Ovary (tissue), 9 donors: ENCODE measurements around the gene MKNK2. TPM values are rescaled to one million over a fixed set of nuclear protein-coding genes. Genes with fewer than 3 reads are reported as not detected.

Experiments used
- DNase-seq, 5 donors: peaks; one replicate each; pipeline ENCODE4 v3.0.0-alpha.2; 2019 to 2020
- H3K27ac ChIP-seq, 2 donors: fragments of 200-600 bp; one replicate each; pipeline versions ENCODE4 v1.5.1 to v1.8.0; 2019 to 2022
- H3K27me3 ChIP-seq: fragments of 200-600 bp; one replicate; pipeline ENCODE4 v1.8.0; 2022
- H3K36me3 ChIP-seq: fragments of 200-600 bp; sonication (generic); one replicate; pipeline ENCODE4 v1.5.1; 2019
- H3K4me1 ChIP-seq: one replicate; pipeline ENCODE4 v1.8.1; 2013; ENCODE audit warnings: mild to moderate bottlenecking, moderate library complexity; ENCODE audit not compliant: insufficient read depth
- H3K4me3 ChIP-seq: fragments of 200-600 bp; sonication (generic); one replicate; pipeline ENCODE4 v1.5.1; 2017
- H3K9me3 ChIP-seq, 2 donors: fragments of 200-600 bp in 1 of 2; sonication (generic) in 1 of 2; one replicate each; pipeline versions ENCODE4 v1.5.1 to v1.8.1; 2013 to 2019; ENCODE audit warnings: mild to moderate bottlenecking in 1 of 2, moderate library complexity in 1 of 2
- CTCF ChIP-seq, 3 donors: fragments of 450-650 bp in 2 of 3; fragments of 200-600 bp in 1 of 3; IDR thresholded peaks; one replicate each; pipeline versions ENCODE4 v1.5.1 to v1.8.0; 2016 to 2022; ENCODE audit warnings: antibody characterized with exemption in 3 of 3, mild to moderate bottlenecking in 1 of 3
- EP300 ChIP-seq: sonication (generic); formaldehyde crosslinking; IDR thresholded peaks from one replicate; pipeline ENCODE4 v1.6.1; 2017; ENCODE audit warnings: antibody characterized with exemption
- POLR2A ChIP-seq: fragments of 450-650 bp; IDR thresholded peaks from one replicate; pipeline ENCODE4 v1.6.1; 2017; ENCODE audit warnings: antibody characterized with exemption, mild to moderate bottlenecking, moderate library complexity
- WGBS, 3 donors: extraction: QIAGEN DNeasy Blood & Tissue Kit in 1 of 3; methylation state at CpG; one replicate each; pipeline versions ENCODE4 v1.1.5 to v1.1.7; 2013 to 2017; 5-methylcytosine and 5-hydroxymethylcytosine counted together
- intact Hi-C, 4 donors: fragments of 100-400 bp; cut with DNase I; formaldehyde crosslinking; loops; one replicate each; pipeline versions ENCODE4 v1.11.0 to v1.15.1; 2022 to 2023
- polyA plus RNA-seq, 2 donors: library from polyadenylated mRNA; stranded (reverse); fragments of 200-250 nt in 1 of 2; fragments of 350-450 nt in 1 of 2; fragmentation: Illumina TruSeq in 1 of 2; extraction: RNeasy Lipid Tissue Mini Kit (QIAGEN cat#74804) in 1 of 2; gene quantifications; one replicate each; pipeline ENCODE4 v1.2.3, GENCODE V29; 2013 to 2014
- total RNA-seq, 7 donors: library from RNA; depleted of rRNA in 2 of 7; stranded (reverse); fragments of >200 nt in 2 of 7; fragmentation: NEBNext Ultra II Directional in 3 of 7; extraction: Animal tissue kit (Norgen Biotek cat#: 25700) in 3 of 7; gene quantifications; one replicate each; pipeline versions ENCODE4 v1.1.0 to v1.2.4, GENCODE V29; 2016 to 2023
- donor health status: DM: no; HTN: no; CAD: no; lungs with moderate emphysema.
- donor health status: DM: no; HTN: no; CAD: no.
- donor health status: Bipolar disorder and iron deficiency.
- donor health status: DM: yes; HTN: yes; CAD: no.
- donor health status: DM: no; HTN: no; CAD: no.
- donor health status: DM: yes; HTN: yes; CAD: no.

Gene MKNK2
- total and polyA plus RNA-seq, 9 donors, result 22.1 to 186 (median 110) TPM

- 86 to 90% (median 88%) methylated on average over 13 of the region's 13 CpGs for WGBS, 3 donors
- intact Hi-C loops, result loop anchor here in 3 of 4 donors (5.0 kb wide), 3 partner anchors 39 to 254 kb away; no protein-coding TSS in a partner anchor
- H3K27me3 ChIP-seq, result no peaks in the 10 kb centered on the region
- TF ChIP-seq CTCF (IDR thresholded peaks at IDR 0.05), result no peak
- no peak for TF ChIP-seq POLR2A
- no peak for TF ChIP-seq EP300
- H3K27ac ChIP-seq, result no peak overlapping the region
- H3K9me3 ChIP-seq, result no peaks in the 10 kb centered on the region
- H3K4me1 ChIP-seq, result peaks cover 6% of the 10 kb centered on the region
- H3K36me3 ChIP-seq, result no peaks in the 10 kb centered on the region
- no peak overlapping the region for H3K4me3 ChIP-seq
- no peak for DNase-seq
These were observed 32.3 kb downstream of the MKNK2 start for GRCh38 chr19:2018752-2019151.

GRCh38 chr19:2016041-2016807 lies 34.8 kb downstream of the MKNK2 start:
- DNase-seq, result peak; percentile 81 to 92 (median 88)
- WGBS, 3 donors, result 48 to 66% (median 58%) methylated on average over 23 of the region's 23 CpGs
- intact Hi-C loops, result loop anchor here in 3 of 4 donors (5.0 kb wide), 3 partner anchors 41 to 256 kb away; no protein-coding TSS in a partner anchor

GRCh38 chr19:2015608-2015950 lies 35.5 kb downstream of the MKNK2 start, which contains the start of gene BTBD2:
Gene BTBD2, minus strand, starts transcription at chr19:2015714. Its CDS starts 11 bp downstream, at chr19:2015703.
- H3K4me1 ChIP-seq, result peaks cover 8% of the 10 kb centered on the region
- no peaks in the 10 kb centered on the region for H3K36me3 ChIP-seq
- no peaks in the 10 kb centered on the region for H3K9me3 ChIP-seq
- intact Hi-C loops, result loop anchor here in 3 of 4 donors (5.0 kb wide), 3 partner anchors 42 to 257 kb away; no protein-coding TSS in a partner anchor
- H3K4me3 ChIP-seq, result peak within 1 kb of the TSS; percentile 72
- WGBS, 3 donors, result 1% methylated on average over 20 of the region's 20 CpGs; no CpG with 5 or more reads in 2 of the 3 donors
- no peak for TF ChIP-seq CTCF (IDR thresholded peaks at IDR 0.05)
- no peak for TF ChIP-seq POLR2A
- no peak for TF ChIP-seq EP300
- no peaks in the 10 kb centered on the region for H3K27me3 ChIP-seq
- peak within 1 kb of the TSS; percentile 60 to 79 for H3K27ac ChIP-seq
- peak; percentile 69 to 84 (median 74) for DNase-seq

More at GRCh38 chr19:2016041-2016807, 34.8 kb downstream of the MKNK2 start:
- Histone ChIP-seq H3K9me3 (no peaks in the 10 kb centered on the region), H3K27me3 (no peaks in the 10 kb centered on the region), H3K4me3 (peak overlapping the region; percentile 21), H3K27ac (peak overlapping the region; percentile 60 to 79), H3K4me1 (peaks cover 8% of the 10 kb centered on the region), H3K36me3 (no peaks in the 10 kb centered on the region)
- TF ChIP-seq EP300 (no peak), CTCF (IDR thresholded peaks at IDR 0.05) (no peak), POLR2A (no peak)

- TF ChIP-seq EP300 (no peak), POLR2A (no peak), CTCF (IDR thresholded peaks at IDR 0.05) (no peak)
- DNase-seq, result peak in 4 of 5 donors; percentile 37 to 69 (median 64)
- H3K36me3 ChIP-seq, result no peaks in the 10 kb centered on the region
- H3K9me3 ChIP-seq, result no peaks in the 10 kb centered on the region
- intact Hi-C loops, result loop anchor here in 3 of 4 donors (5.0 kb wide), 5 partner anchors 42 to 257 kb away; no protein-coding TSS in a partner anchor
- H3K4me1 ChIP-seq, result peaks cover 8% of the 10 kb centered on the region
- WGBS, 3 donors, result 3 to 18% (median 9%) methylated on average over 24 to 74 of the region's 74 CpGs
- peak overlapping the region; percentile 72 for H3K4me3 ChIP-seq
- H3K27ac ChIP-seq, result peak overlapping the region in 1 of 2 donors; percentile 30
- H3K27me3 ChIP-seq, result no peaks in the 10 kb centered on the region
These were observed 36.1 kb downstream of the MKNK2 start for GRCh38 chr19:2014731-2015607.
